Measurements from ENCODE around the gene ACTR2. TPM values are rescaled to one million over a fixed set of nuclear protein-coding genes. Genes with fewer than 3 reads are reported as not detected.
A peak's percentile ranks its signal among the peaks of the same experiment; 100 is the strongest.

ACTR2 gene
- total RNA-seq, 1 donor from 2014 or later = 285 TPM

- peaks cover 12% of the 10 kb centered on the region for H3K4me1 Mint-ChIP-seq (ENCODE audit: low read depth)
- DNase-seq (ENCODE audit: low spot score) = no peak
- no peak overlapping the region for H3K4me3 Mint-ChIP-seq
- intact Hi-C loops (cut with micrococcal nuclease) = no loop called here
- H3K27me3 Mint-ChIP-seq (ENCODE audit: insufficient read depth) = peaks cover 36% of the 10 kb centered on the region
- no peaks in the 10 kb centered on the region for H3K9me3 Mint-ChIP-seq
- no peak overlapping the region for H3K27ac Mint-ChIP-seq
- H3K36me3 Mint-ChIP-seq (ENCODE audit: low read depth) = no peaks in the 10 kb centered on the region
These were observed 65.7 kb downstream of the ACTR2 start for GRCh38 chr2:65293376-65293775.

DNA sequence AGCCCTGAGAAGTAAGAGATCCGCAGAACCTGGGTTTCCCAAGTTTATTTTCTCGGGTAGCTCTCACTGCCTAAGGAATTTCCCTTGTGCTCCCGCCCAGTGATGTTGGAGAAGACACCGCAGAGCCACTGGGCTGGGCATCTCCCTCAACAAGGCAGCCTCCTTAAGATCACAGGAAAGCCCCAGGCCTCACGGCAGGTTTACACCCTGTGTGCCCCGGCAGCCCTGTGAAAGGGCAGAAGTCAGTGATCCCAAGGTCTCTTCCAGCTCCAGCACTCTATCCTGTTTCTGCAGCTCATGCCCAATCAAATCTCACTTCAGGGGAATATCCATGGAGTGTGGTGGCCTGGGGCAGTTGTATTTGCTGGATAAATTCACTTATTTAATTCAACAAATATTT, 66.5 kb downstream of the ACTR2 start:
- no peaks in the 10 kb centered on the region for H3K9me3 Mint-ChIP-seq
- no peak overlapping the region for H3K27ac Mint-ChIP-seq
- peaks cover 14% of the 10 kb centered on the region for H3K4me1 Mint-ChIP-seq (ENCODE audit: low read depth)
- H3K27me3 Mint-ChIP-seq (ENCODE audit: insufficient read depth) = peaks cover 36% of the 10 kb centered on the region
- intact Hi-C loops (cut with micrococcal nuclease) = no loop called here
- no peaks in the 10 kb centered on the region for H3K36me3 Mint-ChIP-seq (ENCODE audit: low read depth)
- H3K4me3 Mint-ChIP-seq = no peak overlapping the region
- DNase-seq (ENCODE audit: low spot score) = no peak

- intact Hi-C loops (cut with micrococcal nuclease) = no loop called here
- peaks cover 36% of the 10 kb centered on the region for H3K27me3 Mint-ChIP-seq (ENCODE audit: insufficient read depth)
- no peak overlapping the region for H3K27ac Mint-ChIP-seq
- no peaks in the 10 kb centered on the region for H3K9me3 Mint-ChIP-seq
- H3K4me3 Mint-ChIP-seq = no peak overlapping the region
- H3K4me1 Mint-ChIP-seq (ENCODE audit: low read depth) = peaks cover 20% of the 10 kb centered on the region
- DNase-seq (ENCODE audit: low spot score) = no peak
- no peaks in the 10 kb centered on the region for H3K36me3 Mint-ChIP-seq (ENCODE audit: low read depth)
These were observed 67.1 kb downstream of the ACTR2 start for GRCh38 chr2:65294701-65295100.

- Mint-ChIP-seq H3K36me3 (ENCODE audit: low read depth) (no peaks in the 10 kb centered on the region), H3K27ac (no peak overlapping the region), H3K4me3 (no peak overlapping the region), H3K27me3 (ENCODE audit: insufficient read depth) (peaks cover 29% of the 10 kb centered on the region), H3K4me1 (ENCODE audit: low read depth) (peaks cover 39% of the 10 kb centered on the region), H3K9me3 (no peaks in the 10 kb centered on the region)
- DNase-seq (ENCODE audit: low spot score) = no peak
- intact Hi-C loops (cut with micrococcal nuclease) = no loop called here
These were observed 69.3 kb downstream of the ACTR2 start for GRCh38 chr2:65296971-65297370.

DNA sequence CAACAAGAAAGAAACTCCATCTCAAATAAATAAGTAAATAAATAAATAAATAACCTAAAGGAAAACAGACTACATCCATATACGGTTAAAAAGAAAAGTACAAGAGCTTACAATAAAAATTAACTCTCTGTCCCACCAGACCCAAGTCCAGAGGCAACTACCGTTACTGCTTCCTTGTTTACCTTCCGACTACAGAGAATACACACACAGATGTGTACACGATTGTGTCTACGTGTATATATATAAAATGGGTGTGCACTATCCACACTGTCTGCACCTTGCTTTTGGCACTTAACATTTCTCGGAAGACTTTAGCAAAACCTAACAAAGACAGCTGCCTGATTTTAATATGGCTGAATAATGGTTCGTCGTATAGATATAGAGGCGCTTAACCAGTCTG, 69.9 kb downstream of the ACTR2 start:
- intact Hi-C loops (cut with micrococcal nuclease) = no loop called here
- Mint-ChIP-seq H3K36me3 (ENCODE audit: low read depth) (no peaks in the 10 kb centered on the region), H3K4me3 (no peak overlapping the region), H3K27me3 (ENCODE audit: insufficient read depth) (peaks cover 35% of the 10 kb centered on the region), H3K9me3 (no peaks in the 10 kb centered on the region), H3K4me1 (ENCODE audit: low read depth) (peaks cover 45% of the 10 kb centered on the region), H3K27ac (no peak overlapping the region)
- no peak for DNase-seq (ENCODE audit: low spot score)

GRCh38 chr2:65298089-65298488, 70.5 kb downstream of the ACTR2 start:
- no peak for DNase-seq (ENCODE audit: low spot score)
- Mint-ChIP-seq H3K27ac (no peak overlapping the region), H3K4me1 (ENCODE audit: low read depth) (peaks cover 51% of the 10 kb centered on the region), H3K27me3 (ENCODE audit: insufficient read depth) (peaks cover 36% of the 10 kb centered on the region), H3K36me3 (ENCODE audit: low read depth) (no peaks in the 10 kb centered on the region), H3K9me3 (no peaks in the 10 kb centered on the region), H3K4me3 (no peak overlapping the region)
- intact Hi-C loops (cut with micrococcal nuclease) = no loop called here

DNA sequence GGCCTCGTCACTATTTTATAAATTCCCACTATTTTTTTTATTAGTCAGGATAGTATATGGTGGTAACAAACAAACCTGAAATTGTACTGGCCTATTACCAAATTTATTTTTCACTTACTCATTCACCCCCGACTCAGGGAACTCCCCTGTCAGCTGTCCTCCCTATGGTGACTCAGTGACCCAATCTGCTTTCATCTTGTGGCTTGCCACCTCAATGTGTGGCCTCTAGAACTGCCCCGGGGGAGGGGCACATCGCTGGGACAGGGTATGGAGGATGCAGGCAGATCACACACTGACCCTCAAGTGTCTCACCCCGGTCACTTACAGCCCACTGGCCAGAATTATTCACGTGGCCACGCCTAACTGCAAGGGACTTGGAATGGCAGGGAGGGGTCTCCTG, 71.6 kb downstream of the ACTR2 start:
- Mint-ChIP-seq H3K27ac (peak overlapping the region; percentile 67), H3K9me3 (no peaks in the 10 kb centered on the region), H3K4me3 (peak overlapping the region; percentile 46), H3K27me3 (ENCODE audit: insufficient read depth) (peaks cover 38% of the 10 kb centered on the region), H3K4me1 (ENCODE audit: low read depth) (peaks cover 53% of the 10 kb centered on the region), H3K36me3 (ENCODE audit: low read depth) (no peaks in the 10 kb centered on the region)
- intact Hi-C loops (cut with micrococcal nuclease) = no loop called here
- peak; percentile 26 for DNase-seq (ENCODE audit: low spot score)

DNA sequence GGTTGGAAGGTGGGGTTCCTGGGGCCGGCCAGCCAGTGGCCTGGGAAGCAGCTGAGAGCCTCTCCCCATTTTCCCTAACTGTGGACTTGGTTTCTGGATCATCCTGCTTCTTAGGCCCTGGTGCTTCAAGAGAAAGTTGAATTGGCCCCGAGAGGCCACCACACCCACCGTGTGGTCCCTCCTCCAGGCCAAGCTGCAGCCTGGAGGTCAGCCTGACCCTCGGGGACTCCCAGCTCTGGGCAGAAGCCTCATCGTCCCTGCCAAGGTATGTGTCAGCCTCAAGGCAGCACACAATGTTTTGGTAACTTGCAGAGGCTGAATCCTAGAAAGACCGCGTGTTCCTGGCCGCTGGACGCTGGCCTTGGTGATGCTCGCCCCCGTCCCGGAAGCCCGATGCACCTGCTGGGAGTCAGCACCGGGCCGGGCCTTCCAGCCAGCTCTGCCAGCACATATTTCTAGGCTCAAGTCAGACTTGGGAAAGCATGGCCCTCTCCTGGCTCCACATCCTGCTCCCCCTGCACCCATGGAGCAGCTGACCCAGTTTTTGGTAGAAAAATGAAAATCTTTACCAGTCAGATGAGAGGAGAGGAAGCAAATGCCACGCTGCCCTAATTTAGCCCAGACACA, 72.6 kb downstream of the ACTR2 start:
- Mint-ChIP-seq H3K9me3 (no peaks in the 10 kb centered on the region), H3K36me3 (ENCODE audit: low read depth) (no peaks in the 10 kb centered on the region), H3K27ac (peak overlapping the region; percentile 94), H3K4me3 (peak overlapping the region; percentile 58), H3K4me1 (ENCODE audit: low read depth) (peaks cover 53% of the 10 kb centered on the region), H3K27me3 (ENCODE audit: insufficient read depth) (peaks cover 33% of the 10 kb centered on the region)
- intact Hi-C loops (cut with micrococcal nuclease) = loop anchor here (2.0 to 10.0 kb wide), 4 partner anchors 35 to 1168 kb away; partner anchors contain the start of gene SLC1A4
- DNase-seq (ENCODE audit: low spot score) = no peak

GRCh38 chr2:65300761-65301711, 73.4 kb downstream of the ACTR2 start:
- no peaks in the 10 kb centered on the region for H3K36me3 Mint-ChIP-seq (ENCODE audit: low read depth)

DNA sequence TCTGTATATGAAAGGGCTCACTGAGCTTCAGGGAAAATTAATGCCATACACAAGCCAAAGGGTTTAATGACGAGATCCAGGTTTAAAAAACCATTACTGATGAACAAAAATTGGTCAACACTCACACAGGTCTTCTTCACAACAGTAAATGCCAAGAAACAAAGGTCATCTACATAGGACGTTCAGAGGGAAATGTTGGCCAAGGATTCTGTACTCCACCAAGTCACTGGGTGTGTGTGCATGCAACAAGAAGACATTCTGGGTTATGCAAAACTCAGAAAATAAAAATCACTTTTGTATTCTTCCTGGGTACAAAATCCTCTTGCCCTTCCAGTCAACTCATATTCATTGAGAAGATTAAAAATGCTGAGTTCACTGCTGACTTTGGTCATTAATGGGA, 78.3 kb downstream of the ACTR2 start:
- peaks cover 30% of the 10 kb centered on the region for H3K27me3 Mint-ChIP-seq (ENCODE audit: insufficient read depth)

More at GRCh38 chr2:65300761-65301711, 73.4 kb downstream of the ACTR2 start:
- Mint-ChIP-seq H3K27me3 (ENCODE audit: insufficient read depth) (peaks cover 37% of the 10 kb centered on the region), H3K9me3 (no peaks in the 10 kb centered on the region), H3K4me1 (ENCODE audit: low read depth) (peaks cover 53% of the 10 kb centered on the region), H3K27ac (peak overlapping the region; percentile 94), H3K4me3 (peak overlapping the region; percentile 58)
- intact Hi-C loops (cut with micrococcal nuclease) = loop anchor here (1.0 to 10.0 kb wide), 14 partner anchors 19 to 1169 kb away; partner anchors contain the start of genes ACTR2, RAB1A, SLC1A4 and SPRED2
- peak; percentile 59 for DNase-seq (ENCODE audit: low spot score)

DNA sequence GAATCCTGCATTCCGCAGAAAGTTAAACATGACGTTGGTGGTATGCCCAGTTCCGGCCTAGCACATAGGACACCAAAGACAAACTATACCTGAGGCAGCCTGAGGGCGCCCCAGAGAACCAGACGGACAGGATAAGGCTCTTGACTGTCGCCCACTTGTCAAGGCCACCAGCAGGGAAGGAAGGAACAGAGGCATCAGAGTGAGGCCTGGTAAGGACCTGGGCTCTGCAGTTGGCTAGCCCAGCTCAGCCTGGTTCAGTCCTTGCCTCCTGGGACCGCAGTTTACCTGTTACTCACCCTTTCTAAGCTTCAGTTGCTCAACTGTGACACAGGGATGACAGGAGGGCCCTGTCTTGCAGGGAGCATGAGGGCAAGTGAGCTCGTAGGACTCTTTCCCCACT, 82.1 kb downstream of the ACTR2 start:
- no peak for DNase-seq (ENCODE audit: low spot score)
- no peak overlapping the region for H3K4me3 Mint-ChIP-seq
- H3K4me1 Mint-ChIP-seq (ENCODE audit: low read depth) = peaks cover 6% of the 10 kb centered on the region
- peaks cover 12% of the 10 kb centered on the region for H3K27me3 Mint-ChIP-seq (ENCODE audit: insufficient read depth)
- intact Hi-C loops (cut with micrococcal nuclease) = loop anchor here (10.0 kb wide), 1 partner anchor 325 kb away; the partner anchor contains the start of gene SLC1A4
- H3K36me3 Mint-ChIP-seq (ENCODE audit: low read depth) = peaks cover 6% of the 10 kb centered on the region
- H3K27ac Mint-ChIP-seq = no peak overlapping the region
- no peaks in the 10 kb centered on the region for H3K9me3 Mint-ChIP-seq

More for the DNA sequence above, 78.3 kb downstream of the ACTR2 start:
- no peak overlapping the region for H3K4me3 Mint-ChIP-seq
- no peak overlapping the region for H3K27ac Mint-ChIP-seq
- no peaks in the 10 kb centered on the region for H3K9me3 Mint-ChIP-seq
- no peaks in the 10 kb centered on the region for H3K36me3 Mint-ChIP-seq (ENCODE audit: low read depth)
- intact Hi-C loops (cut with micrococcal nuclease) = loop anchor here (10.0 kb wide), 1 partner anchor 321 kb away; the partner anchor contains the start of gene SLC1A4
- peaks cover 24% of the 10 kb centered on the region for H3K4me1 Mint-ChIP-seq (ENCODE audit: low read depth)
- no peak for DNase-seq (ENCODE audit: low spot score)

DNA sequence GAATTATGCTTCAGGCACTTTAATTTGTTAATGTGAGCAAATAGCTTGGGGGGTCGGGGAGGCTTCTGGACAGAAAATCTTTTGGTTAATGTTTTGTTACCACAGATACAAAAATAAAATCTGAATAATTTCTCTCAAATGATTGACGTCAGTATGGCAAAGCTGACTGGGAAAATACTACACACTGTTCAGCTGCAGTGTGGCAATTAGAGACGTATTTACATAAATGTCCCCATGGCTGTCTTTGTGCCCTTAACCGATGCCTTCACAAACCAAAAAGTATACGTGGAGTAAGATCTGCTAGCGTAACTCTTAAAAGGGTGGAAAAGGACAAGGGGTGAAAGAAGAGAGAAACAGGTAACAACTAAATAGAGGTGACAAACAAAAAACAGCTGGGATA, 83.4 kb downstream of the ACTR2 start:
- intact Hi-C loops (cut with micrococcal nuclease) = no loop called here
- Mint-ChIP-seq H3K27me3 (ENCODE audit: insufficient read depth) (peaks cover 1% of the 10 kb centered on the region), H3K9me3 (no peaks in the 10 kb centered on the region), H3K4me3 (no peak overlapping the region), H3K4me1 (ENCODE audit: low read depth) (peaks cover 6% of the 10 kb centered on the region), H3K36me3 (ENCODE audit: low read depth) (peaks cover 6% of the 10 kb centered on the region), H3K27ac (no peak overlapping the region)
- DNase-seq (ENCODE audit: low spot score) = no peak

GRCh38 chr2:65311596-65311995, 84.0 kb downstream of the ACTR2 start:
- DNase-seq (ENCODE audit: low spot score) = no peak
- Mint-ChIP-seq H3K27ac (no peak overlapping the region), H3K4me1 (ENCODE audit: low read depth) (peaks cover 6% of the 10 kb centered on the region), H3K36me3 (ENCODE audit: low read depth) (peaks cover 6% of the 10 kb centered on the region), H3K4me3 (no peak overlapping the region), H3K9me3 (no peaks in the 10 kb centered on the region), H3K27me3 (ENCODE audit: insufficient read depth) (peaks cover 3% of the 10 kb centered on the region)
- intact Hi-C loops (cut with micrococcal nuclease) = no loop called here

Measured in activated T-helper 1 cell treated with anti-CD3 and anti-CD28 coated beads, Interleukin-12 subunit alpha, Interleukin-12 subunit beta, Interleukin-2, Interleukin-4 antibody, amounts not matched to agents 30 ng/mL and 10 ng/mL and 1 ng/mL, durations not matched to agents 14 hours and 24 hours and 36 hours (primary cell).